Neutrophil (primary cell): ENCODE results near the gene CCDC47.

ENCODE experiments used
- H3K27ac ChIP-seq: fragments of 200-600 bp; sonication (generic); 2 replicates; pipeline ENCODE4 v1.5.1; 2016; ENCODE audit warnings: mild to moderate bottlenecking, moderate library complexity
- H3K27me3 ChIP-seq: fragments of 200-600 bp; sonication (generic); 2 replicates; pipeline ENCODE4 v1.6.0; 2016; ENCODE audit warnings: mild to moderate bottlenecking
- H3K36me3 ChIP-seq: fragments of 200-600 bp; sonication (generic); 2 replicates; pipeline ENCODE4 v1.5.1; 2017
- H3K4me1 ChIP-seq, 2 experiments: fragments of 200-600 bp in 1 of 2; sonication (generic) in 1 of 2; 1 replicate in 1 of 2; 2 replicates in 1 of 2; pipeline versions ENCODE4 v1.5.1 to v1.6.1; 2013 to 2016; ENCODE audit warnings: low read depth in 1 of 2, low read length in 1 of 2, mild to moderate bottlenecking in 1 of 2, moderate library complexity in 1 of 2; ENCODE audit not compliant: control insufficient read depth in 1 of 2, insufficient read depth in 1 of 2
- H3K4me3 ChIP-seq, 2 experiments: fragments of 200-600 bp in 1 of 2; sonication (generic) in 1 of 2; 1 replicate in 1 of 2; 2 replicates in 1 of 2; pipeline ENCODE4 v1.5.1; 2013 to 2016; ENCODE audit warnings: low read depth in 1 of 2, low read length in 1 of 2, mild to moderate bottlenecking in 1 of 2, moderate library complexity in 1 of 2
- H3K9me3 ChIP-seq: fragments of 200-600 bp; sonication (generic); 2 replicates; pipeline ENCODE4 v1.5.1; 2016
- TF ChIP-seq, protein P1 (sequence below): fragments of 200-600 bp; sonication (generic); IDR thresholded peaks from 2 replicates; pipeline ENCODE4 v1.5.1; 2016; ENCODE audit warnings: antibody characterized with exemption

Gene CCDC47

DNA sequence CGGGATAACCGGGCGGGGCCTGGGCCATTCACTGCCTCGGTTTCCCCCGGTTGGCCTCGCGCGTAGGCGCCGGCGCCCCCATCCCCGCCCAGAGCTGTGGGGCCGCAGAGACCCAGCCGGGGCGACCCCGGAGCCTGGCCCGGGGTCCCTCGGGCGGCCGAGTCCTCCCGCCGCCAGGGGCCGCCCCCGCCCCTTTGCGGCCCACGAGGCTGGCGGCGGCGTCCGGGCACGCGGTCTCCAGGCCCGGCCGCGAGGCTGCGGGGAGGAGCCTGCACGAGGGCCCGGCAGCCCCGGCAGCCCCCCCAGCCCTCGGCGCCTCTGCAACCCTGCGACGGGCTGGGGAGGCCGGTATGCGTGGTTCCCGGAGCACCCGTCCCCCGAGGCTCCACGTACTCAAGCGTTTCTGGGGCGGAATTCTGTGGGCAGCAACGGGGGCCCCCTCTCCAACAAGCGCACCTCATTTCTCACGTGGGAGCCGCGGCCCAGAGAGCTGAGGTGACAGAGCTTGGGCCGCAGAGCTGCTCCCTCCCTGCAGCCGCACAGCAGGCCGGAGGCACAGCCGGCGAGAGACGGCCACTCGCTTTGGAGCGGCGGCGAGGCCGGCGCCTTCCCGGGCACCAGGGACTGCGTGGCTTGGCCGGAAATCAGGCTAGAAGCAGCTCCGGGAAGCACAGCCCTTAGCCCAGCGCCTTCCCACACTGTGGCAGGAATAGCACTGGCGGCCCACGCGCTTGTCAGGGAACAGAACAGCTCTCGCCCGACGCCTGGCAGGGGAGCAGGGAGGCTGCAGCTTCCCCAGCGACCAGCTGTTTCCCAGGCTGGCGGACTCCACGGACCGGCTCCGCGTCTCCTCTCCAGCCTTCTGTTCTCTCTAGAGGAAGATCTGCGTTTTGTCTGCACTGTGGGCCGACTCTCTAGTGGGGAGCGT lies 72.6 kb downstream of the CCDC47 start:
- Histone ChIP-seq H3K4me1 (peaks cover 47 to 57% of the 10 kb centered on the region in 2 experiments), H3K4me3 (peak overlapping the region; percentile 73 to 98), H3K9me3 (no peaks in the 10 kb centered on the region), H3K27me3 (no peaks in the 10 kb centered on the region), H3K36me3 (peaks cover 58% of the 10 kb centered on the region), H3K27ac (peak overlapping the region; percentile 100)
- TF ChIP-seq, protein P1, sequence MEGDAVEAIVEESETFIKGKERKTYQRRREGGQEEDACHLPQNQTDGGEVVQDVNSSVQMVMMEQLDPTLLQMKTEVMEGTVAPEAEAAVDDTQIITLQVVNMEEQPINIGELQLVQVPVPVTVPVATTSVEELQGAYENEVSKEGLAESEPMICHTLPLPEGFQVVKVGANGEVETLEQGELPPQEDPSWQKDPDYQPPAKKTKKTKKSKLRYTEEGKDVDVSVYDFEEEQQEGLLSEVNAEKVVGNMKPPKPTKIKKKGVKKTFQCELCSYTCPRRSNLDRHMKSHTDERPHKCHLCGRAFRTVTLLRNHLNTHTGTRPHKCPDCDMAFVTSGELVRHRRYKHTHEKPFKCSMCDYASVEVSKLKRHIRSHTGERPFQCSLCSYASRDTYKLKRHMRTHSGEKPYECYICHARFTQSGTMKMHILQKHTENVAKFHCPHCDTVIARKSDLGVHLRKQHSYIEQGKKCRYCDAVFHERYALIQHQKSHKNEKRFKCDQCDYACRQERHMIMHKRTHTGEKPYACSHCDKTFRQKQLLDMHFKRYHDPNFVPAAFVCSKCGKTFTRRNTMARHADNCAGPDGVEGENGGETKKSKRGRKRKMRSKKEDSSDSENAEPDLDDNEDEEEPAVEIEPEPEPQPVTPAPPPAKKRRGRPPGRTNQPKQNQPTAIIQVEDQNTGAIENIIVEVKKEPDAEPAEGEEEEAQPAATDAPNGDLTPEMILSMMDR: peak; percentile 36

DNA sequence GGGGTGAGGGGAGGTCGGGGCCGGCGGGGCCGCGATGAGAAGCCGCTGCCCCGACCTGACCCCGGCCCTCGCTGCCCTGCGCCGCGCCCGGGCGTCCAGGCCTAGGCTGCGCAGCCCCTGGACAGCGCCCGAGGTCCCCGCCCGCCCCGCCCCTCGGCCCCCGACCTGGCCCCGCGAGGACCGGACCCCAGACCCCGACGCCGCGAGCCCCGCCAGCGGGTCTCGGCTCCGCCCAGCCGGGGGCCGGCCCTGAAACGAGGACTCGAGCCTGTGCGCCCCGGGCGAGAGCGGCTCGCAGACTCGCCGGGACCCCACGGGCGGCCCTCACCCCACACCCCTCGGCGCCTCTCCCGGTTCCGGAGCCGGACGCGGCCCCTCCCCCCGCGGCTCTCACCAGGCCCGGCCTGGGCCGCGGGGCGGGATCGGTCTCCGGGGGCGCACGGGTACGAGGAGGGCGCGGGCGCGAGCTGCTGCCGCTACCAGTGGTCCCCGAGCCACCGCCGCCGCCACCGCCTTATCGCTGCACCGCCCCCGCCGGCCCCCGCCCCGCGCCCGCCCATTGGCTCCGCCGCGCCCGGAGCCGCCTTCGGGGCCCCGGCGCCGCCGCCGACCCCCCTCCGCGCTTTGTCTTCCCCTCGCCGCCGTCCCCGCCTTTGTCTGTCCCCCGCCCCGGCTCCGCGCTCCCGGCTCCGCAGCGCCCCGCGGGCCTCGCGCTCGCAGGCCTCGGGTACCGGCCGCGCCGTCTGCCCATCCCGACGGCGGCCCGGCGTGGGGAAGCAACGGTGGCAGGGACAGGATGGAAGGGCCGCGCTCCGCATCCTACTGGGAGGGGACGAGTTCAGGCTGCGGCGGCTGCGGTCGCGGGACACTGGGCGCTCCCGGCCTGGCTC lies 73.5 kb downstream of the CCDC47 start, which contains the start of gene LIMD2:
Gene LIMD2, minus strand, starts transcription at position 488 of the 890 bp plus-strand sequence. CDS start 827 bp downstream, outside the sequence.
- Histone ChIP-seq H3K36me3 (peaks cover 59% of the 10 kb centered on the region), H3K4me3 (peak within 1 kb of the TSS; percentile 73 to 98), H3K4me1 (peaks cover 43 to 53% of the 10 kb centered on the region in 2 experiments), H3K9me3 (no peaks in the 10 kb centered on the region), H3K27ac (peak within 1 kb of the TSS; percentile 100), H3K27me3 (no peaks in the 10 kb centered on the region)
- TF ChIP-seq, protein P1: no peak

DNA sequence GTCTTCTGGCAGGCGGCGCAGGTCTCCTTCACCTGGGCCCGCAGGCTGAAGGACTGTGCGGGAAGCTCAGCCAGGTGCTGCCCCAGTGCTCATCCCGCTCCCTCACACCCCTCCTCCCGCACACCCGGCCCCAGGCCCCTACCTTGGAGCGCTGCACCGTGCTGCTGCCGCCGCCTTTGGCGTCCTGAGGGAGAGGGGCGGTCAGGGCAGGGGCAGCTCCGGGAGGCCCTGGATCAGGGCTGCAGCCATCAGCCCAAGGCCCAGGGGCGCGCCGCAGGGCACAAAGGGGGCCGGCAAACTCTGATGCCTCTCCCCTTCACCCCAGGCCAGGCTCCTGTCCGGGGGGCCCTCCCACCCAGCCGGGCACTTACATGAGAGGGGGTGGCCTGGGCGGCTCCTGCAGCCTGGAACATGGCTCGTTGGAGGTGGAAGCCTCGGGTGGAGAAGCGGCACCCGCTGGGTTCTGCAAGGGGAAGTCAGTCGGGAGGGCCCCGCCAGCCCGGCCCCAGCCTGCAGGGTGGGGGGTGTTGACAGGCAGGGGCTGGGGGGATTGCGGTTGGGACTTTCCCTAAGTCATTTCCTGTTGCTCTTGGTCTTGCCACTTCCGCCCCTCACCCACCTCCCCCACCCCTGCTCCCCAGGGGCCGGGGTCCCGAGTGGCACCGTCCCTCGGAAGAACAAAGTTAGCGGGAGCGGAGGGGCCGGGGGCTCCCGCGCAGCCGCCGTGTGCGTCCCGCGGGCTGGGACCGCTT lies 74.3 kb downstream of the CCDC47 start:
- TF ChIP-seq, protein P1: no peak
- no peaks in the 10 kb centered on the region for H3K9me3 ChIP-seq
- H3K27ac ChIP-seq: peak overlapping the region; percentile 100
- peak overlapping the region; percentile 73 to 98 for H3K4me3 ChIP-seq
- no peaks in the 10 kb centered on the region for H3K27me3 ChIP-seq
- H3K4me1 ChIP-seq: peaks cover 43 to 53% of the 10 kb centered on the region in 2 experiments
- H3K36me3 ChIP-seq: peaks cover 58% of the 10 kb centered on the region

DNA sequence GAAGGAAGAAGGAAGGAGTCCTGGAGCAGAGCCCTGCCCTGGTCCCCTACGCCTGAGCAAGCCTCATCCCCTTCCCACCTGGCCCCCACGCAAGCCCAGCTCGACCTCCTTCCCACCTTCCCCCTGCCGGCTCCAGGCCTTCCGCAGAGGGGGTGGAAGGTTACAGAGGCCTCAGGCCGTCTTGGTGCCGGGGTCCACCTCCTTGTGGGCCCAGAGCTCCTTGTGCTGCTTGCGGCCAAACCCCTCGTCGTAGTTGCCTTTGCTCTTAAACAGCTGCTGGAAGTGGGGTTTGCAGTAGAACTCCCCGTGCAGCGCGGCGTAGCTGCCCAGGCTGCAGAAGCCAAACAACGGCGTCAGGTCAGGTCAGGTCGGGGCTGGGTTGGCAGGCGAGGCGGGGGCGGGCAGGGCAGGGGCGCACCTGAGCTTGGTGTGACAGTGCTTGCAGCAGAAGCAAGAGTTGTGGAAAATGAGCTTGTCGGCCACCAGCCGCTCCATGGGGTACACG lies 75.0 kb downstream of the CCDC47 start:
- peaks cover 58% of the 10 kb centered on the region for H3K36me3 ChIP-seq
- H3K27me3 ChIP-seq: no peaks in the 10 kb centered on the region
- TF ChIP-seq, protein P1: no peak
- peak overlapping the region; percentile 100 for H3K27ac ChIP-seq
- peaks cover 41 to 50% of the 10 kb centered on the region in 2 experiments for H3K4me1 ChIP-seq
- H3K4me3 ChIP-seq: peak overlapping the region; percentile 73 to 98
- H3K9me3 ChIP-seq: no peaks in the 10 kb centered on the region
